ENCODE results near the gene TMEM220. TPM values are rescaled to one million over a fixed set of nuclear protein-coding genes. Genes with fewer than 3 reads are reported as not detected.

Gene TMEM220
- total and polyA plus RNA-seq, 2 experiments from 2014 or later: 3.1 to 7.8 TPM

- Histone ChIP-seq H2AFZ (no peak overlapping the region), H3F3A (replicated peaks; ENCODE audit: low read depth) (no peaks in the 10 kb centered on the region), H3K4me2 (no peak overlapping the region), H4K20me1 (replicated peaks; ENCODE audit: insufficient read depth) (no peaks in the 10 kb centered on the region), H3K27me3 (ENCODE audit: insufficient read depth) (no peaks in the 10 kb centered on the region), H3K9me2 (ENCODE audit: insufficient read depth) (peaks cover 2% of the 10 kb centered on the region; the same call in 1 of the 2 replicates), H3K27ac (ENCODE audit: low read depth) (no peak overlapping the region), H3K79me2 (replicated peaks; ENCODE audit: insufficient read depth) (no peaks in the 10 kb centered on the region), H3K4me1 (ENCODE audit: insufficient read depth) (peaks cover 7% of the 10 kb centered on the region), H3K36me3 (ENCODE audit: insufficient read depth) (no peaks in the 10 kb centered on the region), H3K4me3 (no peak overlapping the region)
- Mint-ChIP-seq H3K4me3 (no peak overlapping the region), H3K9me3 (no peaks in the 10 kb centered on the region), H3K36me3 (ENCODE audit: low read depth) (no peaks in the 10 kb centered on the region; the same call in 2 of the 3 replicates), H3K27me3 (ENCODE audit: insufficient read depth, low read depth, poor library complexity) (peaks cover 9% of the 10 kb centered on the region), H3K27ac (no peak overlapping the region), H3K4me1 (peaks cover 11% of the 10 kb centered on the region)
- DNase-seq (ENCODE audit: low spot score) (no peak), ATAC-seq (no peak)
- TF ChIP-seq, protein P1, sequence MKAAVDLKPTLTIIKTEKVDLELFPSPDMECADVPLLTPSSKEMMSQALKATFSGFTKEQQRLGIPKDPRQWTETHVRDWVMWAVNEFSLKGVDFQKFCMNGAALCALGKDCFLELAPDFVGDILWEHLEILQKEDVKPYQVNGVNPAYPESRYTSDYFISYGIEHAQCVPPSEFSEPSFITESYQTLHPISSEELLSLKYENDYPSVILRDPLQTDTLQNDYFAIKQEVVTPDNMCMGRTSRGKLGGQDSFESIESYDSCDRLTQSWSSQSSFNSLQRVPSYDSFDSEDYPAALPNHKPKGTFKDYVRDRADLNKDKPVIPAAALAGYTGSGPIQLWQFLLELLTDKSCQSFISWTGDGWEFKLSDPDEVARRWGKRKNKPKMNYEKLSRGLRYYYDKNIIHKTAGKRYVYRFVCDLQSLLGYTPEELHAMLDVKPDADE (IDR thresholded peaks at IDR 0.05): no peak
- TF ChIP-seq EZH2 (IDR thresholded peaks at IDR 0.05; ENCODE audit: low read depth, unreplicated experiment): no peak
- no peak for TF ChIP-seq STAT1 (IDR thresholded peaks at IDR 0.05; ENCODE audit: unreplicated experiment)
- TF ChIP-seq ZNF114 (CRISPR knock-in tag; IDR thresholded peaks at IDR 0.05): no peak
- TF ChIP-seq CREB1 (CRISPR knock-in tag; IDR thresholded peaks at IDR 0.05; ENCODE audit: low read depth): no peak
- TF ChIP-seq, protein P2, sequence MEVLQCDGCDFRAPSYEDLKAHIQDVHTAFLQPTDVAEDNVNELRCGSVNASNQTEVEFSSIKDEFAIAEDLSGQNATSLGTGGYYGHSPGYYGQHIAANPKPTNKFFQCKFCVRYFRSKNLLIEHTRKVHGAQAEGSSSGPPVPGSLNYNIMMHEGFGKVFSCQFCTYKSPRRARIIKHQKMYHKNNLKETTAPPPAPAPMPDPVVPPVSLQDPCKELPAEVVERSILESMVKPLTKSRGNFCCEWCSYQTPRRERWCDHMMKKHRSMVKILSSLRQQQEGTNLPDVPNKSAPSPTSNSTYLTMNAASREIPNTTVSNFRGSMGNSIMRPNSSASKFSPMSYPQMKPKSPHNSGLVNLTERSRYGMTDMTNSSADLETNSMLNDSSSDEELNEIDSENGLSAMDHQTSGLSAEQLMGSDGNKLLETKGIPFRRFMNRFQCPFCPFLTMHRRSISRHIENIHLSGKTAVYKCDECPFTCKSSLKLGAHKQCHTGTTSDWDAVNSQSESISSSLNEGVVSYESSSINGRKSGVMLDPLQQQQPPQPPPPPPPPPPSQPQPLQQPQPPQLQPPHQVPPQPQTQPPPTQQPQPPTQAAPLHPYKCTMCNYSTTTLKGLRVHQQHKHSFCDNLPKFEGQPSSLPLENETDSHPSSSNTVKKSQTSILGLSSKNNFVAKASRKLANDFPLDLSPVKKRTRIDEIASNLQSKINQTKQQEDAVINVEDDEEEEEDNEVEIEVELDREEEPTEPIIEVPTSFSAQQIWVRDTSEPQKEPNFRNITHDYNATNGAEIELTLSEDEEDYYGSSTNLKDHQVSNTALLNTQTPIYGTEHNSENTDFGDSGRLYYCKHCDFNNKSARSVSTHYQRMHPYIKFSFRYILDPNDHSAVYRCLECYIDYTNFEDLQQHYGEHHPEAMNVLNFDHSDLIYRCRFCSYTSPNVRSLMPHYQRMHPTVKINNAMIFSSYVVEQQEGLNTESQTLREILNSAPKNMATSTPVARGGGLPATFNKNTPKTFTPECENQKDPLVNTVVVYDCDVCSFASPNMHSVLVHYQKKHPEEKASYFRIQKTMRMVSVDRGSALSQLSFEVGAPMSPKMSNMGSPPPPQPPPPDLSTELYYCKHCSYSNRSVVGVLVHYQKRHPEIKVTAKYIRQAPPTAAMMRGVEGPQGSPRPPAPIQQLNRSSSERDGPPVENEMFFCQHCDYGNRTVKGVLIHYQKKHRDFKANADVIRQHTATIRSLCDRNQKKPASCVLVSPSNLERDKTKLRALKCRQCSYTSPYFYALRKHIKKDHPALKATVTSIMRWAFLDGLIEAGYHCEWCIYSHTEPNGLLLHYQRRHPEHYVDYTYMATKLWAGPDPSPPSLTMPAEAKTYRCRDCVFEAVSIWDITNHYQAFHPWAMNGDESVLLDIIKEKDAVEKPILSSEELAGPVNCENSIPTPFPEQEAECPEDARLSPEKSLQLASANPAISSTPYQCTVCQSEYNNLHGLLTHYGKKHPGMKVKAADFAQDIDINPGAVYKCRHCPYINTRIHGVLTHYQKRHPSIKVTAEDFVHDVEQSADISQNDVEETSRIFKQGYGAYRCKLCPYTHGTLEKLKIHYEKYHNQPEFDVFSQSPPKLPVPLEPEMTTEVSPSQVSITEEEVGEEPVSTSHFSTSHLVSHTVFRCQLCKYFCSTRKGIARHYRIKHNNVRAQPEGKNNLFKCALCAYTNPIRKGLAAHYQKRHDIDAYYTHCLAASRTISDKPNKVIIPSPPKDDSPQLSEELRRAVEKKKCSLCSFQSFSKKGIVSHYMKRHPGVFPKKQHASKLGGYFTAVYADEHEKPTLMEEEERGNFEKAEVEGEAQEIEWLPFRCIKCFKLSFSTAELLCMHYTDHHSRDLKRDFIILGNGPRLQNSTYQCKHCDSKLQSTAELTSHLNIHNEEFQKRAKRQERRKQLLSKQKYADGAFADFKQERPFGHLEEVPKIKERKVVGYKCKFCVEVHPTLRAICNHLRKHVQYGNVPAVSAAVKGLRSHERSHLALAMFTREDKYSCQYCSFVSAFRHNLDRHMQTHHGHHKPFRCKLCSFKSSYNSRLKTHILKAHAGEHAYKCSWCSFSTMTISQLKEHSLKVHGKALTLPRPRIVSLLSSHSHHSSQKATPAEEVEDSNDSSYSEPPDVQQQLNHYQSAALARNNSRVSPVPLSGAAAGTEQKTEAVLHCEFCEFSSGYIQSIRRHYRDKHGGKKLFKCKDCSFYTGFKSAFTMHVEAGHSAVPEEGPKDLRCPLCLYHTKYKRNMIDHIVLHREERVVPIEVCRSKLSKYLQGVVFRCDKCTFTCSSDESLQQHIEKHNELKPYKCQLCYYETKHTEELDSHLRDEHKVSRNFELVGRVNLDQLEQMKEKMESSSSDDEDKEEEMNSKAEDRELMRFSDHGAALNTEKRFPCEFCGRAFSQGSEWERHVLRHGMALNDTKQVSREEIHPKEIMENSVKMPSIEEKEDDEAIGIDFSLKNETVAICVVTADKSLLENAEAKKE (CRISPR knock-in tag; IDR thresholded peaks at IDR 0.05): no peak
- TF ChIP-seq POLR2AphosphoS5 (IDR thresholded peaks at IDR 0.05; ENCODE audit: low read depth): no peak
- no peak for TF ChIP-seq JUNB (IDR thresholded peaks at IDR 0.05; ENCODE audit: unreplicated experiment)
- TF ChIP-seq EZH2phosphoT487 (IDR thresholded peaks at IDR 0.05; ENCODE audit: unreplicated experiment): no peak
- TF ChIP-seq CTCF (conservative IDR thresholded peaks at IDR 0.05; ENCODE audit: low read depth in 2 of 2): no peak
- no peak for TF ChIP-seq NANOG (IDR thresholded peaks at IDR 0.05; ENCODE audit: borderline replicate concordance)
- TF ChIP-seq ZNF331 (CRISPR knock-in tag; IDR thresholded peaks at IDR 0.05; ENCODE audit: low read depth): no peak
Observed at GRCh38 chr17:10743316-10744009, 13.6 kb upstream of the TMEM220 start.

Measured in GM23338 (cell line).